Kidney capillary endothelial cell (primary cell): ENCODE results near the gene ARL6IP4.

ENCODE experiments used
- DNase-seq: peaks from one replicate; pipeline ENCODE4 v3.0.0-alpha.2; 2018; ENCODE audit warnings: low spot score

The ARL6IP4 gene

GRCh38 chr12:122990961-122991622 is 10.6 kb downstream of the ARL6IP4 start:
- no peak for DNase-seq

DNA sequence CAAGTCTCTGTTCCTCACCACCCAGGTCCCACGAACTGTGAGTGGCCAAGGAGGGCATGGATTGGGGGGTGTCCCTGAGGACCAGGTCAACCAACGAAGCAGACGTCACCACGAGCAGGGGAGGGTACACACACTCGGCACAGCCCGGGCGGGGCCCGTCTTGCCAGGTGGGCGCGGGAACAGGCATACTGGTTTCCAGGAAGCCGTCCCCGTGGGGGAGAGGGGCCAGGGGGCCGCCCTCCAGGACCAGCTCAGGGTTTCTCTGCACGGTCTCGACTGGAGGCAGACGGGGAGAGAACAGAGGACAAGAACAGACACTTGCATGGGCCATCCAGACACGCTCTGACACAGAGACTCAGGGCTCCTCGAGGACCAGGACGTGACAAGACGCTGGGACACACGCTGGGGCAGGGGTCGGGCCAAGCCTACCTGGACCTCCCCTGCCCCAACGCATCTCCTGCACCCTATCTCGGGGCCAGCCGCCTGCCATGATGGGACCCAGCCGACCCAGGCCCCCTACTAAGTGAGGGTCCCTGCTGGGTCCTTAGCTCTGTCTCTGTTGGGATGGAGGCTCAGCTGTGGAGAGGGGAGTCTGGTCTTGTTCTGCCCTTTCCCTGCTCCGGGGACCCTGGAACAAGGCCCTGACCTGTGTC is 11.3 kb downstream of the ARL6IP4 start:
- no peak for DNase-seq

DNA sequence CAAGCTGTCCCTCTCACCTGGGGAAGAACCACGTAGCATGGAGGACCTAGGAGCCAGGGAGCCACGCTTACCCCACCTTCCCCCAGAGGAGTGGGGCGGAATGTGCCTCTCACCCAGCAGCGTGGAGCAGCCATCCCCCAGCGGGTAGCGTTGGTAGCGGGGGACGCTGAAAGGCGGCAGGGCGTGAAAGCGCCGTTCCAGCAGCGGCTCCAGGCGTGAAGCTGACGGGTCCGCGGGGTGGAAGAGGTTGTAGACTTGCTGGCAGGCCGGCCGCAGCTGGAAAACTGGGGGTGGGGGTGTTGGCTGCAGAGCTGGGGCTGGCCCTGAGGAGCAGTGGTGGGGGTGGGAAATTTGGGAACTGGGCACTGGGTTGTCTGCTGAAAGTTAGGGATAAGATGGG is 11.9 kb downstream of the ARL6IP4 start:
- no peak for DNase-seq

- DNase-seq = no peak
These were observed 13.7 kb downstream of the ARL6IP4 start for GRCh38 chr12:122994140-122994675.

GRCh38 chr12:122994781-122995502 is 14.5 kb downstream of the ARL6IP4 start:
- no peak for DNase-seq

DNA sequence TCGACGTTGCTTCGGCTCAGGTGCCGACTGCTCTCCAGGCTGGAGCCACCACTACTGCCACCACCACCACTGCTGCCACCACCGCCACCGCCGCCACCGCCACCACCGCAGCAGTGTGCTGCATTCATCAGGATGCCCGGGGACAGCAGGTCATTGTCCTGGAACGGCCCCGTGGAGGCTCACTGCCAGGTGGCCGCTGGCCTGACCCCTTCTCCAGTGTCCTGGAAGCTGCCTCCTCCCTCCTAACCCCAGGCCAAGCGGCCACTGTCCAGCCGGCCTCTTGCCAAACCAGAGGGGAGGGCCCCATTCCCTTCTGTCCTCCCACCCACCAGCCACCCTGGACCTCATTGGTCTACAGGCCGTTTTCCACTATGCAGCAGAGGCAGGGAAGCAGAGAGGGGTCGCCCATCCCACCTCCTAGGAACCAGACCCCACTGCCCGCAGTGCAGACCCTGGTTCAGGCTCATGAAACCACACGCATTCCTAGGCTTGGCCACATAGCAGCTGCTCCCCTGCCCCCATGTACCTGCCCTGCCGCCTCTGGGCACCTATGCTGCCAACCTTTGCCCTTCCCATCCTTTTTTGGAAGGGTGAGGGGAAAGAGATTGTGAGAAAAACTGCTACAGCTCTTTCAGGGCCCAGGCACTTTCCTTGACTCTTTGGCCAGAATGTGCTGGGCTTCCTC is 15.2 kb downstream of the ARL6IP4 start:
- no peak for DNase-seq

DNA sequence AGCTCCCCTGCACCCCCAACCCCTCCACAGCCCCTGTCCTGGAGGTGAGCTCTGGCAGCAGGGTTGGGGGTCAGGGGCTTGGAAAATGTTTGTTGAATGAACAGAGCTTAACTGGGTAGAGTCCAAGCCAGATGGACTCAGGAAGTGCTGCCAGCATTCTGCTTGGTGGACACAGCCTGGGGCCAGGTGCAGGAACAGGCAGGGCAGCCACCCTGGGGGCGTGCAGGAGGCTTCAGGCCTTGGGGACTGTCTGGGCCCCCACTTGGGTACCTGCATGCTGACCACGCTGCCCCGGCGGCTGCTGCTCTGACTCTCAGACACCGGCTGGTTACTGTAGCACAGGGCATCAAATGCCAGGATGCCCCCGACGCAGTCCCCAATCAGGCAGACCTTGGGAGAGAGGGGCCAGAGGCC is 15.7 kb downstream of the ARL6IP4 start:
- DNase-seq = no peak

DNA sequence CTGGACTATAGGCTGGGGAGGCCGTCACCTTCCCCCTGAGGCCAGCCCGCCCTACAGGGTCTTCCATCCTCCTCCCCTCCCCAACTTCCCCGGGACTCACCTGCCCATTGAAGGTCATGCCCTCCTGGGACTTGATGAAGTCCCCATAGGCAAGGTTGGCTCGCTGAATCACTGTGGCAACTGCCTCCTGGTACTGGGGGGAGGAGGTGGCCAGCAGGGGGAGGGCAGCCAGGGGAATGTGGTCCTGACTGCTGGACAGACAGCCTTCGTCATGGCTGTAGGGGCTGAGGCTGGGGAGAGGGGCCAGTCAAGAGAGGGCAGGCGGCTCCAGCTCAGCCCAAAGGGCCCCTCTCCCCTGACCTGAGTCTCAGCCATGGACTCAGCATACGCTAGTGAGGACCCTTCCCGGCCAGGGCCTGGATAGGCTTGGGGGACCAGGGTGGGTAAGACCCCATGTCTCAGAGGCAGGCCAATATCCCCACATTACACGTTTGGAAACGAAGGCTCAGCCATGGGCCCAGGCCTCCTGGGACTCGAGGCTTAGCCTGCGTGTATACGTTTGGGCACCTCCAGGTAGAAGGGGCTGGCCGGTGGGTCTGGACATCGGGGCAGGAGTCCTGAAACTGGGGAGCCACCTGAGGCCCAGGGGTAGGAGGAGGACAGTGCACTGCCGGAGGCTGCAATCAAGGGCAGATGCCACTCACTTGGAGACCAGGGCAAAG is 16.3 kb downstream of the ARL6IP4 start:
- DNase-seq = no peak

DNA sequence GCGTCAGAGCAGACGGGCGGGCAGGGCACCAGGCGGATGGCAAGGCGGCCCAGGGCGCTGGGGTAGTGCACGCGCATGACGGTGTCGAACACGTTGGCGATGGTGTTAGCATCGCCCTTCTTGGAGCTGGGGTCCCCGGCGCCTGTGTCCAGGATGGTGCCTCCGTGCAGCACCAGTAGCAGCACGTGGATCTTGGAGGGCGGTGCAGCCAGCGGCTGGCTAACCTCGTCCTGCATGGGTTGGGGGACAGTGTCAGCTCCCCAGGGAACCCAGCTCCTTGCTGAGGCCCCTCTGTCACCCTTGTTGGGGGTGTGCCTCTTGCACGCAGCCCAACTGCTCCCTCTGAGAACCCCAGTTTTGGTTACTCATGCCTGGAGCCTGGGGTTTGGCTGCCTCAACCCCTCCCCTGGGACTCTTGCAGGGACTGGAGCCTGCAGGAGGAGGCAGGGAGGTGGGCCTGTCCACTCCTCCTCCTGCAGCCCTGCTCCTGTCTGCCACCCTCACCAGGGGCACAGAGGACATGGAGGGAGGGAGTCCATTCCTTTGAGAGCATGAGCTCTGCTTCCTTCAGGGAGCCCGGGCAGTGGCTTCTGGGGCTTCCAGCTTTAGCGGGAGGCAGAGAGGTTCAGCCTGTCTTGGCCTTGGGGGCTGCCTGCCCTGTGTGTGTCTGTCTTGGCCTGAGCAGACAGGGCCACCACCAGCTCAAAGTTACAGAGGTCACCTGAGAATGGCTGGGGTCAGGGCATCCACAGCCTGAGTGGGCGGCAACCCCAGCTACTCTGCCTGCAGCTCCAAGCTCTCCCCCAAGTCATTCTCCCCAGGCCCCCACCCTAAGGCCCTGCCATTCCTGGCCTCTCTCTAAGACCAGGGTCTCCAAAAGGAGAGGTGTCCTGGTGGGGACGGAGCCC is 17.1 kb downstream of the ARL6IP4 start:
- no peak for DNase-seq

- DNase-seq = no peak
These were observed 17.8 kb downstream of the ARL6IP4 start for GRCh38 chr12:122998316-122998715.

DNA sequence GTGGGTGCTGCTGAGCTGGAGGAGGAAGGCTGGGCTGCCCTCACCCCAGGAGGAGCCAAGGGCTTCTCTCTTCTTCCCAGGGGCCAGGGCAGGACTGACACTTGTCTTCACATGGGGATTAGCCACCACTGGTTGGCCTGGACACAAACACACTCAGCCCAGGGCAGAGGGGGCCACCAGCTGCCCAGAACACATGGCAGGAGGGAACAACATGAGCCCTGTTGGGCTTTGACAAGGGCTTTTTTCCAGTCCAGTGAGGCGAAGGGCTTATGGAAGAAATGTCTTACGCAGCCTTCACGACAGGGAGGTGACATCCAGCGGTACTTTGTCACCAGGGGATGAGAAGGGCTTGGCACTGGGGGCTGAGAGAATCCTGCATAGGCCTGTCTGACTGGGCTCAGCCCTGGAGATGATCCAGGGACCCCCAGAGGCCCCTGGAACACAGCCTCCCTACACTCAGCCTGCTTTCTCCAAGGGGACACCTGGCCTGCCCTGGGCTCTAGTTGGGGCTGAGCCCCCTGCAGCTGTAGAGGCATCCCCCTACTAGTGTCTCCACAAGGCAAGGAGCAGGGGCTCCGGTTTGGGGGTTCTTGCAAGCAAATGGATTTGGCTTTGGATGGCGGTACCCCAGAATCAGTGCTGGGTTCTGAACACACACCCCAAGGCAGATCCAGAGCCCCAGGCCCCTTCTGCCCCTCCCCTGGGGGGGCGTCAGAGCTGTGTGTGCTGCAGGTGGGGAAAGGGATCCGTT is 18.9 kb downstream of the ARL6IP4 start:
- DNase-seq = no peak

- no peak for DNase-seq
These were observed 19.5 kb downstream of the ARL6IP4 start for GRCh38 chr12:122999986-123000420.

GRCh38 chr12:123000578-123000977 is 20.1 kb downstream of the ARL6IP4 start:
- no peak for DNase-seq

DNA sequence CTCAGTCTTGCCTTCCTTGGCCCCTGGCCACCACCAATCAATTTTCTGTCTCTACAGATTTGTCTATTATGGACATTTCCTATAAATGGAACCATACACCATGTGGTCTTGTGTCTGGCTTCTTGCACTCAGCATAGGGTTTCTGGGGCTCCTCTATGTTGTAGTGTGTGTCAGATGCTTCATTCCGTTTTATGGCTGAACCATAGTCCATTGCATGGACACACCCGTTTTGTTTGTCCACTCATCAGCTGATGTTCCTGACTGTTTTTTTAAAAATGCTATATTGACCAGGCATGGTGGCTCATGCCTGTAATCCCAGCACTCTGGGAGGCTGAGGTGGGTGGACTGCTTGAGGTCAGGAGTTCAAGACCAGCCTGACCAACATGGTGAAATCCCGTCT is 21.0 kb downstream of the ARL6IP4 start:
- no peak for DNase-seq

- DNase-seq = no peak
These were observed 22.8 kb downstream of the ARL6IP4 start for GRCh38 chr12:123003257-123003656.

GRCh38 chr12:123004287-123004686 is 23.8 kb downstream of the ARL6IP4 start:
- DNase-seq = no peak

DNA sequence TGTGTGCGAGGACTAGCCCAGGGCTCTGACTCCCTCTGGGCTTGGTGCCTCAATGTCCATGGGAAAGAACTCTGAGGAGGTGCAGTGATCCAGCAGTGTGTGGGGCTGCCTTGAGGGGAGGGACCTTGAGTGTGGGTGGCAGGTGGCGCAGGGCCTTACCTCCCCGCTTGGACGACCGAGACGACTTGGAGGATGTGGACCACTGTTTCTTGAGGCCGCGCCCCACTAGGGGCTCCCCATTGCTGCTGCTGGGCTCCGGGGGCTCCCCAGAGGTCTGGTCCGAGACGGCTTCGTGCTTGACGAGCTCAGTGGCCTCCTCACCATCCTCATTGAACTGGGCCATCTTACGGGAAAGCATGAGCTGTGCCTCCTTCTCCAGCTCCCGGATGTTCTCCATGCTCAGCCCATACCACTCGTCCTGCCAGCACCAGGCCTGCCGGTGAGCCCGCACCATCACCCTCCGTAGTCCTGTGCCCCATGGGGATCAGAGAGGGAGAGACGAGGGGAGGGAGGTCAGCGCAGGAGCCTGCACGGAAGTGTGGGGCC is 24.7 kb downstream of the ARL6IP4 start:
- DNase-seq = no peak

DNA sequence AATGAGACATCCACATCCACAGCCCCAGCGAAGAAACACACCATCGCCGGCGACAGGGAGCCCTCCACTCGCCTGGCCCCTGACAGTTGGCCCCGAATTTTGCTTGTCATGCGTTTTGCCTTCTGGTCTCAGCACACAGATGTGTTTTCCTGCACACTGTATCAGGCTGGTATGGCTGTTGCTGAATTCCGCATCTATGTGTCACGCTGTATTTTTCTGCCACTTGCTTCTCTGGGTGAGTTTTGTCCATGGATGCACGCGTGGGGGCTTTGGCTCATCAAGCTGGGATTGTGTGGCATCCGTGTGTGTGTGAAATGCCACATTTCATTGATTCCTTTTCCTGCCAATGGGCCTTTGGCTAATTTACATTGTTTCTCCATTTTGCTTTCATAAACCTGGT is 26.5 kb downstream of the ARL6IP4 start:
- no peak for DNase-seq

DNA sequence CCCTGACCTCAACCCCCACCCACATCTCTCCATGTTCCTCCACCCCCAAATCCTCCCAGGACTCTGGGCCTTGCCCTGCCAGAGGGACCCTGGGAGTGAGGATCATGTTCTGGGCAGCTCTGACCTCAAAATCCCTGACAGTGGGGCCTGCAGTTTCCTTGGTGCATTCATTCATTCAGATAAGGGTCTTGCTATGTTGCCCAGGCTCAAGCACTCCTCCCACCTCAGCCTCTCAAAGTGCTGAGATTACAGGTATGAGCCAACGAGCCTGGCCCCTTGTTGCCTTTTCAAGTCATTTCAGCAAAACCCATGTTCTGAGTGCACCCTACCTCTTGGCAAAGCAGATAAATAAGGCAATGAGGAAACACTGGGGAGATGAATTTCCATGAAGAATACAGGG is 29.6 kb downstream of the ARL6IP4 start:
- no peak for DNase-seq

DNA sequence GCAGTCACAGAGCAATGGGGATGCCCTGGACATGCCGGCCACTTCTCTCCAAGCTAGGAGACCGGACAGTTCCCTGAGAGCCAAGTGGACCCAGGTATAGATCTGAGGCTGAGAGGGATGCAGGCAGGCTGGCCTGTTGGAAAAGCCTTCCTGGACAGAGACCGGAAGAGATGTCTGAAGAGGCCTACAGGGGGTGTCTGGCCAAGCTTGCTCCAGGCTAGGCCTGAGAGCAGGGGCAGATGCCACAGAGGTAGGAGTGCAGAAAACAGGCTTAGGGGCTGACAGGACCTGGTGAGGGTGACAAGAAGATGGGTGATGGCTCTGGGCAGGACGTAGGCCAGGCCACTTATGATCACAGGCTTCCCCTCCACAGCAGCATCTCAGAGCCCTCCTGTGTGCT is 30.2 kb downstream of the ARL6IP4 start:
- no peak for DNase-seq
